ENCODE results near the gene NINL. TPM values are rescaled to one million over a fixed set of nuclear protein-coding genes. Genes with fewer than 3 reads are reported as not detected.

Gene NINL
- total and polyA plus RNA-seq, 4 donors: 1.9 to 3.6 (median 2.8) TPM

DNA sequence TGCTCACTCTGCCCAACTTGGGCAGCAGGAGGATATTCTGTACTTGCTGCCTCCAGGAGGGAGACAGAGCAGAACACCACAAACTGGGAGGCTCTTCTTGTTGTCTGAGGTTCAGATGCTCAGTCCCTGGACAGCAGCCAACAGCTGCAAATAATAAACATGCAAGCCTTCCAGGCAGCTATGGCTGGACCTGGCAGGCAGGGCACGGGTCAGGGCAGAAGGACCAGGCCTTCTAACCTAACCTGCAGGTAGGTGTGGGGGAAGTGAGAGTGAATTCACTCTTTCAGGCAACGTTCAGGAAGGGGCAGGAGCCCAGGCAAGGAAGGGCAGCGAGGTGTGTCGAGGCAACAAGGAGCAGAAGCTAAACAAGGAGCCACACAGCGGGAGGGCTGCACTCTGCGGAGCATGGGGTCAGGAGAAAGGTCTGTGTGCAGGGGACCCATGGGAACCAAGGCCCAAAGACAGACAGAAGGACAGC is 31.5 kb downstream of the NINL start:
- H3K27ac ChIP-seq (ENCODE audit: low read depth in 1 of 2, low read length in 2 of 2): no peak overlapping the region
- no peak overlapping the region for H3K9ac ChIP-seq (ENCODE audit: low read depth in 1 of 2, low read length in 2 of 2)
- H3K4me1 ChIP-seq (ENCODE audit: control insufficient read depth in 4 of 4, insufficient read depth in 4 of 4, low read length in 3 of 4): peaks cover 0 to 12% (median 6%) of the 10 kb centered on the region in 4 donors
- no peak overlapping the region for H3K4me3 ChIP-seq (ENCODE audit: low read depth in 1 of 3, low read length in 3 of 3)
- 70% methylated on average over 6 of the region's 6 CpGs for WGBS
- H3K9me3 ChIP-seq (ENCODE audit: control insufficient read depth in 4 of 4, low read length in 3 of 4): no peaks in the 10 kb centered on the region
- DNase-seq (ENCODE audit: low spot score): no peak
- TF ChIP-seq HNF4A (conservative IDR thresholded peaks at IDR 0.05) (no peak), RAD21 (IDR thresholded peaks at IDR 0.05) (no peak), YY1 (IDR thresholded peaks at IDR 0.05) (no peak), HNF4G (IDR thresholded peaks at IDR 0.05) (no peak), FOXA1 (IDR thresholded peaks at IDR 0.05) (no peak), FOXA2 (IDR thresholded peaks at IDR 0.05) (no peak), SP1 (IDR thresholded peaks at IDR 0.05) (no peak), JUND (IDR thresholded peaks at IDR 0.05) (no peak), NR2F2 (IDR thresholded peaks at IDR 0.05) (no peak), EGR1 (IDR thresholded peaks at IDR 0.05; ENCODE audit: low read depth in 2 of 2) (no peak), GABPA (IDR thresholded peaks at IDR 0.05 in 1 of 2, conservative IDR thresholded peaks at IDR 0.05 in 1 of 2) (no peak), RXRA (IDR thresholded peaks at IDR 0.05) (no peak), TAF1 (conservative IDR thresholded peaks at IDR 0.05) (no peak), REST (IDR thresholded peaks at IDR 0.05) (no peak)
- TF ChIP-seq, protein P1, sequence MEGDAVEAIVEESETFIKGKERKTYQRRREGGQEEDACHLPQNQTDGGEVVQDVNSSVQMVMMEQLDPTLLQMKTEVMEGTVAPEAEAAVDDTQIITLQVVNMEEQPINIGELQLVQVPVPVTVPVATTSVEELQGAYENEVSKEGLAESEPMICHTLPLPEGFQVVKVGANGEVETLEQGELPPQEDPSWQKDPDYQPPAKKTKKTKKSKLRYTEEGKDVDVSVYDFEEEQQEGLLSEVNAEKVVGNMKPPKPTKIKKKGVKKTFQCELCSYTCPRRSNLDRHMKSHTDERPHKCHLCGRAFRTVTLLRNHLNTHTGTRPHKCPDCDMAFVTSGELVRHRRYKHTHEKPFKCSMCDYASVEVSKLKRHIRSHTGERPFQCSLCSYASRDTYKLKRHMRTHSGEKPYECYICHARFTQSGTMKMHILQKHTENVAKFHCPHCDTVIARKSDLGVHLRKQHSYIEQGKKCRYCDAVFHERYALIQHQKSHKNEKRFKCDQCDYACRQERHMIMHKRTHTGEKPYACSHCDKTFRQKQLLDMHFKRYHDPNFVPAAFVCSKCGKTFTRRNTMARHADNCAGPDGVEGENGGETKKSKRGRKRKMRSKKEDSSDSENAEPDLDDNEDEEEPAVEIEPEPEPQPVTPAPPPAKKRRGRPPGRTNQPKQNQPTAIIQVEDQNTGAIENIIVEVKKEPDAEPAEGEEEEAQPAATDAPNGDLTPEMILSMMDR (IDR thresholded peaks at IDR 0.05; ENCODE audit: low read depth, low read length, missing input control): no peak
- TF ChIP-seq, protein P2, sequence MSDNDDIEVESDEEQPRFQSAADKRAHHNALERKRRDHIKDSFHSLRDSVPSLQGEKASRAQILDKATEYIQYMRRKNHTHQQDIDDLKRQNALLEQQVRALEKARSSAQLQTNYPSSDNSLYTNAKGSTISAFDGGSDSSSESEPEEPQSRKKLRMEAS (IDR thresholded peaks at IDR 0.05): no peak
- TF ChIP-seq, protein P3, sequence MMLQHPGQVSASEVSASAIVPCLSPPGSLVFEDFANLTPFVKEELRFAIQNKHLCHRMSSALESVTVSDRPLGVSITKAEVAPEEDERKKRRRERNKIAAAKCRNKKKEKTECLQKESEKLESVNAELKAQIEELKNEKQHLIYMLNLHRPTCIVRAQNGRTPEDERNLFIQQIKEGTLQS (IDR thresholded peaks at IDR 0.05): no peak
- TF ChIP-seq, protein P4, sequence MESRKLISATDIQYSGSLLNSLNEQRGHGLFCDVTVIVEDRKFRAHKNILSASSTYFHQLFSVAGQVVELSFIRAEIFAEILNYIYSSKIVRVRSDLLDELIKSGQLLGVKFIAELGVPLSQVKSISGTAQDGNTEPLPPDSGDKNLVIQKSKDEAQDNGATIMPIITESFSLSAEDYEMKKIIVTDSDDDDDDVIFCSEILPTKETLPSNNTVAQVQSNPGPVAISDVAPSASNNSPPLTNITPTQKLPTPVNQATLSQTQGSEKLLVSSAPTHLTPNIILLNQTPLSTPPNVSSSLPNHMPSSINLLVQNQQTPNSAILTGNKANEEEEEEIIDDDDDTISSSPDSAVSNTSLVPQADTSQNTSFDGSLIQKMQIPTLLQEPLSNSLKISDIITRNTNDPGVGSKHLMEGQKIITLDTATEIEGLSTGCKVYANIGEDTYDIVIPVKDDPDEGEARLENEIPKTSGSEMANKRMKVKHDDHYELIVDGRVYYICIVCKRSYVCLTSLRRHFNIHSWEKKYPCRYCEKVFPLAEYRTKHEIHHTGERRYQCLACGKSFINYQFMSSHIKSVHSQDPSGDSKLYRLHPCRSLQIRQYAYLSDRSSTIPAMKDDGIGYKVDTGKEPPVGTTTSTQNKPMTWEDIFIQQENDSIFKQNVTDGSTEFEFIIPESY (IDR thresholded peaks at IDR 0.05): no peak
- H3K27me3 ChIP-seq (ENCODE audit: control insufficient read depth in 4 of 4, insufficient read depth in 4 of 4, low read length in 3 of 4): no peaks in the 10 kb centered on the region
- H3K36me3 ChIP-seq (ENCODE audit: control insufficient read depth in 4 of 4, insufficient read depth in 3 of 4, low read depth in 1 of 4, low read length in 3 of 4): no peaks in the 10 kb centered on the region

Data from liver (tissue), 9 donors.